Ovary (tissue), 3 donors: Measurements from ENCODE around the gene MAP1LC3A.

Experiments
- POLR2A ChIP-seq: fragments of 450-650 bp; IDR thresholded peaks from one replicate; pipeline ENCODE4 v1.6.1; 2017; ENCODE audit warnings: antibody characterized with exemption, mild to moderate bottlenecking, moderate library complexity
- TF ChIP-seq, protein P1 (sequence below), 3 donors: fragments of 450-650 bp in 2 of 3; fragments of 200-600 bp in 1 of 3; IDR thresholded peaks; one replicate each; pipeline versions ENCODE4 v1.5.1 to v1.8.0; 2016 to 2022; ENCODE audit warnings: antibody characterized with exemption in 3 of 3, mild to moderate bottlenecking in 1 of 3
- donor health status: DM: no; HTN: no; CAD: no.

DNA sequence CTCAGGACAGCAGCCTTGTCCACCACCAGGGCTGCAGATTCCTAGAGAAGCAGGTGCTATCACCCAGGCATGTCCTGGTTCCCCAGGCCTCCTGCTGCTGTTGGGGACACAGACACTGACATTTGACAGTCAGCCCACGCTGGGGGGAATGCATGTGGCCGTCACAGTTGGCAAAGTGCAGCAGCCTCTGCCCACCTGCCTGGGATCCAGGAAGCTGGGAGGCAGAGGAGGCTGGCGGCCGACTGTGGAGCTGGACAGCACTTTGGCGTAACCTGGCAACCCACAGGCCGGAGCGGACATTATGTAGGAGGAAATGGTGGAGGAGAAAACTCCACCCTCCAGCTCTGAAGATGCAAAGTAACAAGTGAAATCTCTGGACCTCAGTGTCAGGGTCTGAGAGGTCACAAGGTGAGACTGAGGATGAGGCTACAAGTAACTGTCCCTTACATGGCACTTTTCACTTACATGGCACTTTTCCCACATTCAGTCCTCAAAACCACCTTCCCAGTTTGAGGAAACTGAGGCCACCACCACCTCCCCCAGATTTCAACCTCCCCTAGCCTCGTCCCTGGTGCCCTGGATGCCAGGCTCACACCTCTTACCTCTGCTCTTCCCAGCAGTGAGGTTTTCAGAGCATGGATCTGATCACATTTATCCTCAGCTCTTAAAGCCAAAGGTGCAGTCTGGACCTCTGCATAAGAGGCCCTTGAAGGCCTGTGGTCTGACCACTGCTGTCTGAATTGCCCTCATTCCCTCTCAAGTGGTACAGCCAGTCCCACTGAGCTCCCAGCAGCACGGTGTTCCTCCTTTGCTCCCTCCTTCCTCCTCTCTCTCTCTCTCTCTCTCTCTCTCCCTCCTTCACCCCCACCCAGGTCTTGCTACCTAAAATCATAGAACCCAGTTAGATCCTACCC is 8.7 kb downstream of the MAP1LC3A start:
- TF ChIP-seq, protein P1, sequence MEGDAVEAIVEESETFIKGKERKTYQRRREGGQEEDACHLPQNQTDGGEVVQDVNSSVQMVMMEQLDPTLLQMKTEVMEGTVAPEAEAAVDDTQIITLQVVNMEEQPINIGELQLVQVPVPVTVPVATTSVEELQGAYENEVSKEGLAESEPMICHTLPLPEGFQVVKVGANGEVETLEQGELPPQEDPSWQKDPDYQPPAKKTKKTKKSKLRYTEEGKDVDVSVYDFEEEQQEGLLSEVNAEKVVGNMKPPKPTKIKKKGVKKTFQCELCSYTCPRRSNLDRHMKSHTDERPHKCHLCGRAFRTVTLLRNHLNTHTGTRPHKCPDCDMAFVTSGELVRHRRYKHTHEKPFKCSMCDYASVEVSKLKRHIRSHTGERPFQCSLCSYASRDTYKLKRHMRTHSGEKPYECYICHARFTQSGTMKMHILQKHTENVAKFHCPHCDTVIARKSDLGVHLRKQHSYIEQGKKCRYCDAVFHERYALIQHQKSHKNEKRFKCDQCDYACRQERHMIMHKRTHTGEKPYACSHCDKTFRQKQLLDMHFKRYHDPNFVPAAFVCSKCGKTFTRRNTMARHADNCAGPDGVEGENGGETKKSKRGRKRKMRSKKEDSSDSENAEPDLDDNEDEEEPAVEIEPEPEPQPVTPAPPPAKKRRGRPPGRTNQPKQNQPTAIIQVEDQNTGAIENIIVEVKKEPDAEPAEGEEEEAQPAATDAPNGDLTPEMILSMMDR (IDR thresholded peaks at IDR 0.05): no peak
- no peak for TF ChIP-seq POLR2A
